ENCODE data around the gene NLRP4. TPM values are rescaled to one million over a fixed set of nuclear protein-coding genes. Genes with fewer than 3 reads are reported as not detected.

Gene NLRP4
- total RNA-seq = not detected in 2 replicates

GRCh38 chr19:55836340-55836739 lies at the start of gene NLRP4:
Gene NLRP4 (plus strand): TSS chr19:55836540. CDS start chr19:55852081, 15,541 bp downstream.

GRCh38 chr19:55831846-55832245 lies 4.5 kb upstream of the NLRP4 start, which contains the start of gene NLRP11:
Gene NLRP11 (minus strand): TSS chr19:55831999. CDS start chr19:55818174, 13,825 bp downstream.

Other genes starting within 250 kb of the NLRP4 start
- gene FIZ1, start 237.0 kb upstream of the NLRP4 start, total RNA-seq = 2.7 and 3.0 TPM in 2 replicates
- gene ZNF524, start 236.3 kb upstream of the NLRP4 start, total RNA-seq = 7.7 and 9.9 TPM in 2 replicates
- 1.00 and 1.2 TPM in 2 replicates for gene ZNF865, start 230.9 kb upstream of the NLRP4 start, total RNA-seq
- 4.4 and 5.4 TPM in 2 replicates for gene ZNF784, start 212.0 kb upstream of the NLRP4 start, total RNA-seq
- gene ZNF580, start 195.5 kb upstream of the NLRP4 start, total RNA-seq = 4.1 and 4.2 TPM in 2 replicates
- gene ZNF581, start 192.9 kb upstream of the NLRP4 start, total RNA-seq = 12.3 and 22.5 TPM in 2 replicates
- gene CCDC106, start 188.3 kb upstream of the NLRP4 start, total RNA-seq = 2.5 and 8.5 TPM in 2 replicates
- 117 and 168 TPM in 2 replicates for gene U2AF2, start 181.5 kb upstream of the NLRP4 start, total RNA-seq
- gene EPN1, start 161.3 kb upstream of the NLRP4 start, total RNA-seq = 79.4 and 112 TPM in 2 replicates
- gene NLRP9, start 98.1 kb upstream of the NLRP4 start, total RNA-seq = not detected in 2 replicates
- not detected in 2 replicates for gene RFPL4A, start 77.4 kb upstream of the NLRP4 start, total RNA-seq
- gene RFPL4AL1, start 67.4 kb upstream of the NLRP4 start, total RNA-seq = not detected in 2 replicates
- not detected in 2 replicates for gene NLRP11, start 4.5 kb upstream of the NLRP4 start, total RNA-seq
- gene NLRP13, start 95.8 kb downstream of the NLRP4 start, total RNA-seq = not detected in 2 replicates
- not detected in 2 replicates for gene NLRP8, start 111.3 kb downstream of the NLRP4 start, total RNA-seq
- gene NLRP5, start 150.2 kb downstream of the NLRP4 start, total RNA-seq = not detected in 2 replicates